GM12878 (cell line): ENCODE data around the gene SC5D. TPM values are rescaled to one million over a fixed set of nuclear protein-coding genes. Genes with fewer than 3 reads are reported as not detected.

Source experiments
- ATAC-seq: fragments of 200-7000 bp; cut with Tn5 transposase; 3 replicates; pipeline ENCODE4 v1.9.1; 2020; ENCODE audit warnings: mild to moderate bottlenecking, moderate library complexity
- BruUV-seq: library from RNA; stranded (reverse); fragments of 400-500 nt; replicated peaks from 2 replicates; lab custom pipeline; 2021; lab: Mats Ljungman, UMichigan
- CTCF ChIA-PET: fragments of 300-600 bp; sonication (Branson Sonifier 250); formaldehyde crosslinking; extraction: SDS; loops from one replicate; lab custom pipeline; 2021; ENCODE audit warnings: inconsistent platforms; lab: Yijun Ruan, JAX
- POLR2A ChIA-PET: fragments of 350-600 bp; formaldehyde crosslinking; extraction: SDS; loops from one replicate; lab custom pipeline; 2021; ENCODE audit warnings: inconsistent platforms; lab: Charles Lee
- RAD21 ChIA-PET: fragments of 300-600 bp; sonication (Branson Sonifier 250); formaldehyde crosslinking; loops from one replicate; lab custom pipeline; 2023; ENCODE audit warnings: antibody characterized with exemption; ENCODE audit not compliant: unreplicated experiment; lab: Charles Lee
- SMC1A ChIA-PET: fragments of 300-600 bp; sonication (Branson Sonifier 250); formaldehyde crosslinking; loops from one replicate; lab custom pipeline; 2023; ENCODE audit not compliant: unreplicated experiment, uncharacterized antibody; lab: Charles Lee
- DNase-seq: peaks from one replicate; pipeline ENCODE4 v3.0.0-alpha.2; 2011; ENCODE audit warnings: low read depth, low spot score
- FAIRE-seq: peaks from 3 replicates; lab custom pipeline; 2011; peaks lifted over from hg19 to GRCh38; lab: Jason Lieb, UNC
- H2AFZ ChIP-seq: 2 replicates; pipeline ENCODE4 v1.6.0; 2011; ENCODE audit warnings: low read depth, low read length, control low read depth; ENCODE audit not compliant: control insufficient read depth
- H3K27ac ChIP-seq: 2 replicates; pipeline ENCODE4 v1.5.1; 2011; ENCODE audit warnings: control low read depth; ENCODE audit not compliant: control insufficient read depth, insufficient read depth
- H3K27me3 ChIP-seq, 2 experiments: replicated peaks in 1 of 2; 2 replicates each; pipeline versions ENCODE4 v1.6.0 to v1.6.1; 2011; ENCODE audit warnings: low read length in 1 of 2; ENCODE audit not compliant: control insufficient read depth in 2 of 2, insufficient read depth in 2 of 2
- H3K36me3 ChIP-seq, 2 experiments: 2 replicates each; pipeline ENCODE4 v1.5.1; 2011; ENCODE audit warnings: low read length in 1 of 2; ENCODE audit not compliant: control insufficient read depth in 2 of 2, insufficient read depth in 2 of 2
- H3K4me1 ChIP-seq: 2 replicates; pipeline ENCODE4 v1.6.1; 2011; ENCODE audit warnings: mild to moderate bottlenecking, low read length, moderate library complexity, mixed read lengths; ENCODE audit not compliant: control insufficient read depth, insufficient read depth
- H3K4me2 ChIP-seq: 2 replicates; pipeline ENCODE4 v1.6.0; 2011; ENCODE audit warnings: control low read depth; ENCODE audit not compliant: control insufficient read depth, insufficient read depth
- H3K4me3 ChIP-seq: fragments of 200-600 bp; sonication (generic); 2 replicates; pipeline ENCODE4 v1.5.1; 2016
- H3K79me2 ChIP-seq: 2 replicates; pipeline ENCODE4 v1.6.0; 2011; ENCODE audit warnings: low read length; ENCODE audit not compliant: control insufficient read depth, insufficient read depth
- H3K9ac ChIP-seq: 2 replicates; pipeline ENCODE4 v1.8.0; 2011; ENCODE audit warnings: low read length, control low read depth, mixed read lengths; ENCODE audit not compliant: control insufficient read depth, insufficient read depth
- H3K9me3 ChIP-seq: replicated peaks from 3 replicates; pipeline ENCODE4 v1.5.1; 2011; ENCODE audit warnings: mild to moderate bottlenecking, low read length; ENCODE audit not compliant: control insufficient read depth, insufficient read depth
- H4K20me1 ChIP-seq: 2 replicates; pipeline ENCODE4 v1.6.0; 2011; ENCODE audit not compliant: control insufficient read depth, insufficient read depth
- ATF7 ChIP-seq: fragments of 450-650 bp; IDR thresholded peaks from 2 replicates; pipeline ENCODE4 v1.6.1; 2016; ENCODE audit warnings: low read depth, mild to moderate bottlenecking
- BRCA1 ChIP-seq: IDR thresholded peaks from 2 replicates; pipeline ENCODE4 v1.6.1; 2011; ENCODE audit warnings: low read depth, low read length, improper control_type of control experiment
- IKZF1 ChIP-seq: fragments of 450-650 bp; conservative IDR thresholded peaks from 2 replicates; pipeline ENCODE4 v1.6.1; 2017; ENCODE audit warnings: antibody characterized with exemption, mild to moderate bottlenecking
- MTA2 ChIP-seq: fragments of 450-650 bp; IDR thresholded peaks from 2 replicates; pipeline ENCODE4 v1.6.1; 2016; ENCODE audit warnings: low read depth, mild to moderate bottlenecking, moderate library complexity
- NBN ChIP-seq: fragments of 450-650 bp; IDR thresholded peaks from 2 replicates; pipeline ENCODE4 v1.6.1; 2016
- NR2F1 ChIP-seq: fragments of 450-650 bp; conservative IDR thresholded peaks from 2 replicates; pipeline ENCODE4 v1.6.1; 2017; ENCODE audit warnings: mild to moderate bottlenecking
- SMARCA5 ChIP-seq: fragments of 450-650 bp; IDR thresholded peaks from 2 replicates; pipeline ENCODE4 v1.6.1; 2017; ENCODE audit warnings: mild to moderate bottlenecking
- SREBF2 ChIP-seq: IDR thresholded peaks from 2 replicates; pipeline ENCODE4 v1.6.1; 2012; ENCODE audit warnings: mild to moderate bottlenecking, low read length
- ZNF274 ChIP-seq: IDR thresholded peaks from one replicate; pipeline ENCODE4 v1.8.0; 2011; ENCODE audit not compliant: insufficient read length, insufficient read depth
- WGBS: methylation state at CpG from one replicate; pipeline ENCODE4 v1.1.6; 2016; ENCODE audit warnings: low lambda C conversion rate; ENCODE audit not compliant: insufficient replicate concordance, insufficient coverage; ENCODE audit errors: missing lambda C conversion rate; 5-methylcytosine and 5-hydroxymethylcytosine counted together
- in situ Hi-C: fragments of 300-500 bp; cut with MboI; formaldehyde crosslinking; loops from 9 replicates; pipeline ENCODE4 v1.14.3; 2018; ENCODE audit warnings: mixed read lengths
- intact Hi-C: fragments of 100-400 bp; cut with micrococcal nuclease; formaldehyde crosslinking; loops from one replicate; pipeline ENCODE4 v1.14.2; 2022; ENCODE audit not compliant: unreplicated experiment
- polyA plus RNA-seq, 11 experiments: library from polyadenylated mRNA; depleted of rRNA in 4 of 11; unstranded in 6 of 11; stranded (reverse) in 5 of 11; fragments of >200 nt; fragmentation: Nextera tagmentation in 4 of 11; fragmentation: Illumina TruSeq in 1 of 11; extraction: Ambion mirVana in 4 of 11; extraction: Trizol in 1 of 11; gene quantifications; 1 replicate in 1 of 11; 2 replicates in 10 of 11; pipeline versions ENCODE4 v1.2.1 to v1.2.3, GENCODE V29; 2011 to 2016; ENCODE audit warnings: inconsistent platforms in 2 of 11, missing spikeins in 2 of 11, low read depth in 1 of 11
- total RNA-seq, 4 experiments: library from RNA; depleted of rRNA in 3 of 4; stranded (reverse); fragments of >200 nt in 3 of 4; fragmentation: Illumina TruSeq in 1 of 4; extraction: Trizol in 1 of 4; gene quantifications; 2 replicates each; pipeline versions ENCODE4 v1.2.1 to v1.2.3, GENCODE V29; 2013 to 2021
- TF ChIP-seq, protein P1 (sequence below): fragments of 450-650 bp; IDR thresholded peaks from 2 replicates; pipeline ENCODE4 v1.6.1; 2017; ENCODE audit warnings: mild to moderate bottlenecking, low read depth, inconsistent platforms; ENCODE audit not compliant: poor library complexity, severe bottlenecking
- TF ChIP-seq, protein P2 (sequence below): IDR thresholded peaks from 2 replicates; pipeline ENCODE4 v1.6.1; 2012; ENCODE audit warnings: mild to moderate bottlenecking, low read depth, low read length
- TF ChIP-seq, protein P3 (sequence below): fragments of 450-650 bp; IDR thresholded peaks from 2 replicates; pipeline ENCODE4 v1.6.1; 2016; ENCODE audit warnings: mild to moderate bottlenecking
- TF ChIP-seq, protein P4 (sequence below): IDR thresholded peaks from 2 replicates; pipeline ENCODE4 v1.6.1; 2011; ENCODE audit warnings: mild to moderate bottlenecking, low read depth, low read length, moderate library complexity; ENCODE audit not compliant: insufficient replicate concordance
- TF ChIP-seq, protein P5 (sequence below): IDR thresholded peaks from 2 replicates; pipeline ENCODE4 v1.6.1; 2011; ENCODE audit warnings: low read depth, mild to moderate bottlenecking, low read length, moderate library complexity, borderline replicate concordance; ENCODE audit errors: extremely low read depth

The SC5D gene
- total and polyA plus RNA-seq, 10 of the 15 experiments (the other 5 are each of a cell fraction or from before 2014, with no cell fraction given), result 23.7 to 134 (median 30.8) TPM

DNA sequence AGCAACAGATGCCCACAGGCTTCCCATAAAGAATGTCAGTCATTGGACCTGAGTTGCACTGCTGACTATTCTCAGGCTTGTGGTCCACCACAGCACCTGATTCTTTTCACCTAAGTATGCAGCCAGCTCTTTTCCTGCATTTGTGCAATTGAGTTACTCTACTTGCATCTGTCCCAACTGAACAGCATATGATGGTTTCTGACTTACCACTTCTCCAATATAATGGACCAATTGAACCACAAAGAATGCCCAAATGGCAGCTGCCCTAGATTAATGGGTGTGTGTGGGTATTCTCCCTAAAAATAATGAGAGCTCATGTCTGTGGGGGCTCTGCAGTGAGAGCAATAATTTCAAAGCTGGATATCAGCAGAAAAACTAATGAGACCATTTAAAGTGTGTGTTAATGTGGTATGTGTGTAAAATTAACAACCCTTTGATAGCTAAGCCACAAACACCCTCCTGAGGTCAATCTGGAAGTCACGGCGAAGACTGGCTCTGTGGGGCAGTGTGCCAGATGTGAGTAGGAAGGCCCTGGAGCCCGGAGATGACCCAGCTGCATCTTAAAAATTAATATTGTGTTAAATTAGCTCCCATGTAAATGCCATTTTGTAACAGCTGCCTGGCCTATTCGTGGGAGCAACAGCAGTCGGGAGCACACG lies 43.8 kb downstream of the SC5D start:
- FAIRE-seq (no peak), ATAC-seq (peak; percentile 52), DNase-seq (no peak)
- no peaks in the 10 kb centered on the region for H3K79me2 ChIP-seq
- POLR2A ChIA-PET, result interaction anchor here (0.6 to 7.6 kb wide), 13 partner anchors 9 to 295 kb away, joined by 3 to 70 read pairs (median 6); partner anchors contain the start of genes SC5D, SORL1 and SORL1-AS1
- SMC1A ChIA-PET, result interaction anchor here (0.6 to 17.0 kb wide), 44 partner anchors 8 to 255 kb away, joined by 3 to 338 read pairs (median 4); partner anchors contain the start of gene SORL1-AS1
- no TSS peak for BruUV-seq
- H3K4me3 ChIP-seq, result no peak overlapping the region
- peaks cover 62% of the 10 kb centered on the region for H3K4me1 ChIP-seq
- peak overlapping the region; percentile 75 for H3K4me2 ChIP-seq
- RAD21 ChIA-PET, result interaction anchor here (0.7 to 7.8 kb wide), 31 partner anchors 8 to 254 kb away, joined by 3 to 92 read pairs (median 6); no protein-coding TSS in a partner anchor
- no peaks in the 10 kb centered on the region for H3K27me3 ChIP-seq
- no peaks in the 10 kb centered on the region for H4K20me1 ChIP-seq
- no peaks in the 10 kb centered on the region for H3K36me3 ChIP-seq
- in situ Hi-C loops, result no loop called here
- H3K9me3 ChIP-seq, result no peaks in the 10 kb centered on the region
- 52% methylated on average over 6 of the region's 6 CpGs for WGBS
- intact Hi-C loops, result loop anchor here (5.0 kb wide), 2 partner anchors 86 to 116 kb away; partner anchors contain the start of genes SORL1 and SORL1-AS1
- peak overlapping the region; percentile 73 for H3K27ac ChIP-seq
- no peak overlapping the region for H3K9ac ChIP-seq
- CTCF ChIA-PET, result interaction anchor here (0.5 to 4.6 kb wide), 19 partner anchors 11 to 254 kb away, joined by 3 to 26 read pairs (median 4); no protein-coding TSS in a partner anchor
- H2AFZ ChIP-seq, result no peak overlapping the region; the same call in 1 of the 2 replicates
- TF ChIP-seq IKZF1 (peak; percentile 65), MTA2 (peak; percentile 98), BRCA1 (no peak), NR2F1 (peak; percentile 83), SMARCA5 (0 out of 2 replicates have a peak, but pooled peaks have one; percentile 46), SREBF2 (no peak), ZNF274 (no peak), NBN (peak; percentile 37; the same call in 1 of the 2 replicates), ATF7 (peak; percentile 49; the same call in 1 of the 2 replicates)
- TF ChIP-seq, protein P1, sequence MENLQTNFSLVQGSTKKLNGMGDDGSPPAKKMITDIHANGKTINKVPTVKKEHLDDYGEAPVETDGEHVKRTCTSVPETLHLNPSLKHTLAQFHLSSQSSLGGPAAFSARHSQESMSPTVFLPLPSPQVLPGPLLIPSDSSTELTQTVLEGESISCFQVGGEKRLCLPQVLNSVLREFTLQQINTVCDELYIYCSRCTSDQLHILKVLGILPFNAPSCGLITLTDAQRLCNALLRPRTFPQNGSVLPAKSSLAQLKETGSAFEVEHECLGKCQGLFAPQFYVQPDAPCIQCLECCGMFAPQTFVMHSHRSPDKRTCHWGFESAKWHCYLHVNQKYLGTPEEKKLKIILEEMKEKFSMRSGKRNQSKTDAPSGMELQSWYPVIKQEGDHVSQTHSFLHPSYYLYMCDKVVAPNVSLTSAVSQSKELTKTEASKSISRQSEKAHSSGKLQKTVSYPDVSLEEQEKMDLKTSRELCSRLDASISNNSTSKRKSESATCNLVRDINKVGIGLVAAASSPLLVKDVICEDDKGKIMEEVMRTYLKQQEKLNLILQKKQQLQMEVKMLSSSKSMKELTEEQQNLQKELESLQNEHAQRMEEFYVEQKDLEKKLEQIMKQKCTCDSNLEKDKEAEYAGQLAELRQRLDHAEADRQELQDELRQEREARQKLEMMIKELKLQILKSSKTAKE, result peak; percentile 41
- TF ChIP-seq, protein P2, sequence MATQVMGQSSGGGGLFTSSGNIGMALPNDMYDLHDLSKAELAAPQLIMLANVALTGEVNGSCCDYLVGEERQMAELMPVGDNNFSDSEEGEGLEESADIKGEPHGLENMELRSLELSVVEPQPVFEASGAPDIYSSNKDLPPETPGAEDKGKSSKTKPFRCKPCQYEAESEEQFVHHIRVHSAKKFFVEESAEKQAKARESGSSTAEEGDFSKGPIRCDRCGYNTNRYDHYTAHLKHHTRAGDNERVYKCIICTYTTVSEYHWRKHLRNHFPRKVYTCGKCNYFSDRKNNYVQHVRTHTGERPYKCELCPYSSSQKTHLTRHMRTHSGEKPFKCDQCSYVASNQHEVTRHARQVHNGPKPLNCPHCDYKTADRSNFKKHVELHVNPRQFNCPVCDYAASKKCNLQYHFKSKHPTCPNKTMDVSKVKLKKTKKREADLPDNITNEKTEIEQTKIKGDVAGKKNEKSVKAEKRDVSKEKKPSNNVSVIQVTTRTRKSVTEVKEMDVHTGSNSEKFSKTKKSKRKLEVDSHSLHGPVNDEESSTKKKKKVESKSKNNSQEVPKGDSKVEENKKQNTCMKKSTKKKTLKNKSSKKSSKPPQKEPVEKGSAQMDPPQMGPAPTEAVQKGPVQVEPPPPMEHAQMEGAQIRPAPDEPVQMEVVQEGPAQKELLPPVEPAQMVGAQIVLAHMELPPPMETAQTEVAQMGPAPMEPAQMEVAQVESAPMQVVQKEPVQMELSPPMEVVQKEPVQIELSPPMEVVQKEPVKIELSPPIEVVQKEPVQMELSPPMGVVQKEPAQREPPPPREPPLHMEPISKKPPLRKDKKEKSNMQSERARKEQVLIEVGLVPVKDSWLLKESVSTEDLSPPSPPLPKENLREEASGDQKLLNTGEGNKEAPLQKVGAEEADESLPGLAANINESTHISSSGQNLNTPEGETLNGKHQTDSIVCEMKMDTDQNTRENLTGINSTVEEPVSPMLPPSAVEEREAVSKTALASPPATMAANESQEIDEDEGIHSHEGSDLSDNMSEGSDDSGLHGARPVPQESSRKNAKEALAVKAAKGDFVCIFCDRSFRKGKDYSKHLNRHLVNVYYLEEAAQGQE, result no peak
- TF ChIP-seq, protein P3, sequence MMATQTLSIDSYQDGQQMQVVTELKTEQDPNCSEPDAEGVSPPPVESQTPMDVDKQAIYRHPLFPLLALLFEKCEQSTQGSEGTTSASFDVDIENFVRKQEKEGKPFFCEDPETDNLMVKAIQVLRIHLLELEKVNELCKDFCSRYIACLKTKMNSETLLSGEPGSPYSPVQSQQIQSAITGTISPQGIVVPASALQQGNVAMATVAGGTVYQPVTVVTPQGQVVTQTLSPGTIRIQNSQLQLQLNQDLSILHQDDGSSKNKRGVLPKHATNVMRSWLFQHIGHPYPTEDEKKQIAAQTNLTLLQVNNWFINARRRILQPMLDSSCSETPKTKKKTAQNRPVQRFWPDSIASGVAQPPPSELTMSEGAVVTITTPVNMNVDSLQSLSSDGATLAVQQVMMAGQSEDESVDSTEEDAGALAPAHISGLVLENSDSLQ, result peak; percentile 32; the same call in 1 of the 2 replicates
- TF ChIP-seq, protein P4, sequence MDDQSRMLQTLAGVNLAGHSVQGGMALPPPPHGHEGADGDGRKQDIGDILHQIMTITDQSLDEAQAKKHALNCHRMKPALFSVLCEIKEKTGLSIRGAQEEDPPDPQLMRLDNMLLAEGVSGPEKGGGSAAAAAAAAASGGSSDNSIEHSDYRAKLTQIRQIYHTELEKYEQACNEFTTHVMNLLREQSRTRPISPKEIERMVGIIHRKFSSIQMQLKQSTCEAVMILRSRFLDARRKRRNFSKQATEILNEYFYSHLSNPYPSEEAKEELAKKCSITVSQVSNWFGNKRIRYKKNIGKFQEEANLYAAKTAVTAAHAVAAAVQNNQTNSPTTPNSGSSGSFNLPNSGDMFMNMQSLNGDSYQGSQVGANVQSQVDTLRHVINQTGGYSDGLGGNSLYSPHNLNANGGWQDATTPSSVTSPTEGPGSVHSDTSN, result peak; percentile 18
- TF ChIP-seq, protein P5, sequence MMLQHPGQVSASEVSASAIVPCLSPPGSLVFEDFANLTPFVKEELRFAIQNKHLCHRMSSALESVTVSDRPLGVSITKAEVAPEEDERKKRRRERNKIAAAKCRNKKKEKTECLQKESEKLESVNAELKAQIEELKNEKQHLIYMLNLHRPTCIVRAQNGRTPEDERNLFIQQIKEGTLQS, result no peak
